HUES64 (cell line): ENCODE data around the gene WDR36. TPM values are rescaled to one million over a fixed set of nuclear protein-coding genes. Genes with fewer than 3 reads are reported as not detected.
A peak's percentile ranks its signal among the peaks of the same experiment; 100 is the strongest.

Experiments
- H3K27ac ChIP-seq: 2 replicates; pipeline ENCODE4 v1.7.0; 2013; ENCODE audit warnings: low read depth, low read length, inconsistent platforms
- H3K27me3 ChIP-seq: 2 replicates; pipeline ENCODE4 v1.6.1; 2013; ENCODE audit warnings: mild to moderate bottlenecking, low read length; ENCODE audit not compliant: insufficient read depth
- H3K36me3 ChIP-seq: 2 replicates; pipeline ENCODE4 v1.6.1; 2013; ENCODE audit warnings: mild to moderate bottlenecking, low read length; ENCODE audit not compliant: insufficient read depth
- H3K4me1 ChIP-seq: 2 replicates; pipeline ENCODE4 v1.6.1; 2013; ENCODE audit warnings: mild to moderate bottlenecking, low read length, moderate library complexity; ENCODE audit not compliant: insufficient read depth
- H3K4me3 ChIP-seq: 2 replicates; pipeline ENCODE4 v1.5.1; 2013; ENCODE audit warnings: mild to moderate bottlenecking, low read length, moderate library complexity
- H3K9ac ChIP-seq: 2 replicates; pipeline ENCODE4 v1.6.1; 2013; ENCODE audit warnings: mild to moderate bottlenecking, low read depth, low read length
- H3K9me3 ChIP-seq: 2 replicates; pipeline ENCODE4 v1.6.1; 2013; ENCODE audit warnings: low read depth, low read length; ENCODE audit not compliant: insufficient read depth
- WGBS: fragments of 150-250, 120-280 bp; methylation state at CpG from one replicate; pipeline ENCODE4 v1.1.7; 2013; ENCODE audit warnings: missing lambda C conversion rate; 5-methylcytosine and 5-hydroxymethylcytosine counted together
- polyA plus RNA-seq, 2 experiments: library from polyadenylated mRNA; stranded (reverse); fragments of 50-300 nt; gene quantifications; one replicate each; pipeline ENCODE4 v1.2.3, GENCODE V29; 2013

Gene WDR36
- 19.5 TPM for polyA plus RNA-seq (2013, experiment 1 of 2)
- polyA plus RNA-seq (2013, experiment 2 of 2) = 17.8 TPM

GRCh38 chr5:111092062-111092853 is at the start of gene WDR36:
TSS of gene WDR36 (plus strand) at chr5:111092348. CDS start at chr5:111092457, 109 bp downstream.
- Histone ChIP-seq H3K27ac (peak within 1 kb of the TSS; percentile 70), H3K36me3 (peaks cover 32% of the 10 kb centered on the region), H3K9me3 (peaks cover 12% of the 10 kb centered on the region)

GRCh38 chr5:111043712-111044506 is 48.2 kb upstream of the WDR36 start:
- H3K27me3 ChIP-seq = no peaks in the 10 kb centered on the region
- H3K27ac ChIP-seq = no peak overlapping the region
- no peak overlapping the region for H3K4me3 ChIP-seq
- no peaks in the 10 kb centered on the region for H3K36me3 ChIP-seq
- no peak overlapping the region for H3K9ac ChIP-seq
- WGBS = 88% methylated on average over 4 of the region's 5 CpGs
- H3K4me1 ChIP-seq = no peaks in the 10 kb centered on the region
- no peaks in the 10 kb centered on the region for H3K9me3 ChIP-seq

More at GRCh38 chr5:111092062-111092853, at the start of gene WDR36:
- Histone ChIP-seq H3K27me3 (peaks cover 7% of the 10 kb centered on the region), H3K4me1 (peaks cover 10% of the 10 kb centered on the region), H3K4me3 (peak within 1 kb of the TSS; percentile 97), H3K9ac (peak within 1 kb of the TSS; percentile 92)
- 2% methylated on average over 50 of the region's 50 CpGs for WGBS

GRCh38 chr5:111058064-111058463 is 34.1 kb upstream of the WDR36 start:
- H3K4me3 ChIP-seq = no peak overlapping the region
- no peaks in the 10 kb centered on the region for H3K4me1 ChIP-seq
- H3K27ac ChIP-seq = no peak overlapping the region
- no peaks in the 10 kb centered on the region for H3K9me3 ChIP-seq
- H3K36me3 ChIP-seq = no peaks in the 10 kb centered on the region
- H3K9ac ChIP-seq = no peak overlapping the region
- H3K27me3 ChIP-seq = no peaks in the 10 kb centered on the region

GRCh38 chr5:111060169-111060568 is 32.0 kb upstream of the WDR36 start:
- Histone ChIP-seq H3K4me3 (no peak overlapping the region), H3K36me3 (no peaks in the 10 kb centered on the region), H3K4me1 (no peaks in the 10 kb centered on the region), H3K27me3 (no peaks in the 10 kb centered on the region), H3K27ac (no peak overlapping the region), H3K9me3 (no peaks in the 10 kb centered on the region), H3K9ac (no peak overlapping the region)
- WGBS = 93% methylated on average over 2 of the region's 2 CpGs

GRCh38 chr5:111061618-111062017 is 30.5 kb upstream of the WDR36 start:
- Histone ChIP-seq H3K4me1 (no peaks in the 10 kb centered on the region), H3K36me3 (no peaks in the 10 kb centered on the region), H3K27me3 (peaks cover 1% of the 10 kb centered on the region; the same call in 1 of the 2 replicates), H3K9me3 (no peaks in the 10 kb centered on the region), H3K4me3 (no peak overlapping the region), H3K27ac (no peak overlapping the region), H3K9ac (no peak overlapping the region)

- no peaks in the 10 kb centered on the region for H3K9me3 ChIP-seq
- H3K4me3 ChIP-seq = no peak overlapping the region
- H3K9ac ChIP-seq = no peak overlapping the region
- H3K27me3 ChIP-seq = peaks cover 23% of the 10 kb centered on the region
- 79% methylated on average over 3 of the region's 3 CpGs for WGBS
- H3K27ac ChIP-seq = no peak overlapping the region
- H3K4me1 ChIP-seq = no peaks in the 10 kb centered on the region
- H3K36me3 ChIP-seq = no peaks in the 10 kb centered on the region
Observed at GRCh38 chr5:111063709-111064322, 28.3 kb upstream of the WDR36 start.

- no peak overlapping the region for H3K9ac ChIP-seq
- no peak overlapping the region for H3K4me3 ChIP-seq
- H3K36me3 ChIP-seq = no peaks in the 10 kb centered on the region
- H3K27me3 ChIP-seq = peaks cover 49% of the 10 kb centered on the region
- 90% methylated on average over 2 of the region's 2 CpGs for WGBS
- no peak overlapping the region for H3K27ac ChIP-seq
- no peaks in the 10 kb centered on the region for H3K9me3 ChIP-seq
- no peaks in the 10 kb centered on the region for H3K4me1 ChIP-seq
Observed at GRCh38 chr5:111066261-111066938, 25.7 kb upstream of the WDR36 start.

GRCh38 chr5:111068213-111068612 is 23.9 kb upstream of the WDR36 start:
- 93% methylated on average over 2 of the region's 2 CpGs for WGBS
- Histone ChIP-seq H3K36me3 (no peaks in the 10 kb centered on the region), H3K4me1 (no peaks in the 10 kb centered on the region), H3K4me3 (no peak overlapping the region), H3K27me3 (peaks cover 67% of the 10 kb centered on the region), H3K9me3 (no peaks in the 10 kb centered on the region), H3K27ac (no peak overlapping the region), H3K9ac (no peak overlapping the region)

GRCh38 chr5:111069839-111070238 is 22.3 kb upstream of the WDR36 start:
- Histone ChIP-seq H3K9me3 (no peaks in the 10 kb centered on the region), H3K4me1 (0 out of 2 replicates have a peak, but pooled peaks cover 4% of the 10 kb centered on the region), H3K4me3 (peak overlapping the region; percentile 47), H3K27ac (no peak overlapping the region), H3K9ac (no peak overlapping the region), H3K36me3 (no peaks in the 10 kb centered on the region), H3K27me3 (peaks cover 83% of the 10 kb centered on the region)
- 69% methylated on average over 4 of the region's 4 CpGs for WGBS

GRCh38 chr5:111070272-111071134 is 21.6 kb upstream of the WDR36 start:
- H3K9ac ChIP-seq = no peak overlapping the region
- H3K27me3 ChIP-seq = peaks cover 90% of the 10 kb centered on the region
- H3K4me1 ChIP-seq = 0 out of 2 replicates have a peak, but pooled peaks cover 4% of the 10 kb centered on the region
- peak overlapping the region; percentile 47 for H3K4me3 ChIP-seq
- no peak overlapping the region for H3K27ac ChIP-seq
- WGBS = 4% methylated on average over 40 of the region's 42 CpGs
- no peaks in the 10 kb centered on the region for H3K36me3 ChIP-seq
- no peaks in the 10 kb centered on the region for H3K9me3 ChIP-seq
